Occipital lobe (tissue), 2 donors: ENCODE measurements around the gene TYR. TPM values are rescaled to one million over a fixed set of nuclear protein-coding genes. Genes with fewer than 3 reads are reported as not detected.
"Not testable (repeated sequence)": the region's sequence is repeated elsewhere in the genome, so short reads cannot be mapped to it uniquely, and the experiment has no call there.

ENCODE experiments used
- DNase-seq: peaks from one replicate; lab custom pipeline; 2025; lab: John Stamatoyannopoulos, UW
- total RNA-seq: library from RNA; depleted of rRNA; stranded (reverse); fragments of >200 nt; gene quantifications from one replicate; pipeline ENCODE4 v1.2.3, GENCODE V29; 2014

TYR gene
- total RNA-seq = not detected

DNA sequence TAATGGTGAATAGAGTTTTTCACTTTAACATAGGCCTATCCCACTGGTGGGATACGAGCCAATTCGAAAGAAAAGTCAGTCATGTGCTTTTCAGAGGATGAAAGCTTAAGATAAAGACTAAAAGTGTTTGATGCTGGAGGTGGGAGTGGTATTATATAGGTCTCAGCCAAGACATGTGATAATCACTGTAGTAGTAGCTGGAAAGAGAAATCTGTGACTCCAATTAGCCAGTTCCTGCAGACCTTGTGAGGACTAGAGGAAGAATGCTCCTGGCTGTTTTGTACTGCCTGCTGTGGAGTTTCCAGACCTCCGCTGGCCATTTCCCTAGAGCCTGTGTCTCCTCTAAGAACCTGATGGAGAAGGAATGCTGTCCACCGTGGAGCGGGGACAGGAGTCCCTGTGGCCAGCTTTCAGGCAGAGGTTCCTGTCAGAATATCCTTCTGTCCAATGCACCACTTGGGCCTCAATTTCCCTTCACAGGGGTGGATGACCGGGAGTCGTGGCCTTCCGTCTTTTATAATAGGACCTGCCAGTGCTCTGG is at the start of gene TYR:
Gene TYR (plus strand): TSS at position 185 of the 541 bp plus-strand sequence. CDS start 79 bp downstream, at position 264.
- no peak for DNase-seq

DNA sequence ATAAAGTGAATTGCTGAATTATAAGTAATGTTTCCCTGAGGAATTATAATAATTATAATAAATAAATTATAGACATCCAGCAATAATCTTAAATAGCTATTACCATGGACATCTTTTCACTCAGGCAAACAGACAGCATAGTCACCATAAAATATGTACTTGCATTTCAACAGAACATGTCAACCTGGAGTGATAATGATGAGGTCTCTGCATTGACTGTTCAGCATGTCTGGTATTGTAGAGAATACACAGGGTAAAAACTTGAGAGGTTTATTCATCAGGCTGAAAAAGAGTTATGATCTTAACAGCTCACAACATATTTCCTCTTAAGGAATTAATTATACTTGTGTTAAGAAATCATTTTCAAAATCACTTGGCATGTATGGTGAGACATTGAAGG is 41.1 kb upstream of the TYR start:
- DNase-seq = no peak

DNA sequence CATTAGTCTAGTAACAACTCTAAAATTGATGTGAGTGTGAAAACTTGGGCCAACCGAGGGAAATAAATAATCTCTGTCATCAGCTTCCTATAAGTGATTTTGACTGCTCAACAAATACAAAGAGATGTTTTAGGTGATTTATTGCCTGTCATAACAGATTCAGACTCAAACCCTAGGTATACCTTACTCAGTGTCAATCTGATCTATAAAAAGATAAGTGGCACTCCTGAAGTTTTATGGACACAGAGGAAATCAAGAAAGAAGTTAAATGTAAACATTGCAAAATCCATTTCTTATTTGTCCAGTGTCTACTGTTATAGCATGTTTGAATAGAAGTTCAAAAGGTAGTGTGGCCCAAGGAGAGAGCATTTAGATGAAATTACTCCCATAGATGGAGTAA is 30.4 kb upstream of the TYR start:
- no peak for DNase-seq

DNA sequence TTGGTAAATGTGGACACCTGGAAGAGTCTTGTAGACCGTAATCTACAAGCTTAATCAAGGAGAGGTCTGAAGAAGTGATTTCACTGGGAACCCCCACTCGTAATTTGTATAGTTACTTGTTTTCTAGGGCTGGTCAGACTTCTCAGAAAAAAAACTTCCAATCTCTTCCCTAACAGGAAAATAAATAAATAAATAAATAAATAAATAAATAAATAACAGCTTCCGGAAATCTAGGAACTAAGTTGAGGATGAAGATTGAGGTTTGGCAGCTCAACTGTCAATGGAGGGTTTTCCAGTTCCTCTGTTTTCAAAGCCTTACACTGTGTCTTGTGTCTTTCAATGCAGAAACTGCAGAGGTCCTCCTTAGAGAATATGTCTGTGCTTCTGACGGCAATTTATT is 17.7 kb upstream of the TYR start:
- no peak for DNase-seq

DNA sequence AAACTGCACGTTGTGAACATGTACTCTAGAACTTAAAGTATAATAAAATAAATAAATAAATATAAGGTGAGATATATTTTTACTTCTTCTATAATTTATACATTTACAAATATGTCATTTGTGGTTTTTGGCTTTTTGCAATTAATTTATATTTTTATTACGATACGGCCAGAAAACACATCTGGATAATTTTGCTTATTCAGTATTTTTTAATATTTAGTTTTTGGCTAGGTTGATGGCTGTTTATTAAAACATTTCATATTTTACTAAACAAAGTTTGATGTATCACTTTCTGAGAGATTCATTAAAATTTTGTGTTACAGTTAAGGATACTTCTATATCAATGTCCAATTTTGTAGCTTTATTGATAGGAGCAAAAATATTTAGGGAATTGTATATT is 15.7 kb upstream of the TYR start:
- no peak for DNase-seq

DNA sequence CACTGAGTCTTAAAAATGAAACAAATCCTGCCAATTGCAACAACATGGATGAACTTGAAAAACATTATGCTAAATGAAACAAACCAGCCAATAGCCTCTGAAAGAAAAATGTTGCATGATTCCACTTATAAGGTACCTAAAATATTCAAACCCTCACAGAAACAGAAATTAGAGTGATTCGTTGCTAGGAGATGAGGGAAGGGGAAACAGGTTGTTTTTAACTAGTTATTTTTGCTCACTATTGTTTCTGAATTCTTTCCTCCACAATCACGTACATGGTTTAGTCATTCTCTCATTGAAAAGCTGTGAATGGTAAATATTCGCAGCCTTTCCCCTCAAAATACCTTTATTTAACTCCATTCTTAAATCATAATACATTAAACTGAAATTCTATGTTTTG is 14.0 kb upstream of the TYR start:
- DNase-seq = no peak

DNA sequence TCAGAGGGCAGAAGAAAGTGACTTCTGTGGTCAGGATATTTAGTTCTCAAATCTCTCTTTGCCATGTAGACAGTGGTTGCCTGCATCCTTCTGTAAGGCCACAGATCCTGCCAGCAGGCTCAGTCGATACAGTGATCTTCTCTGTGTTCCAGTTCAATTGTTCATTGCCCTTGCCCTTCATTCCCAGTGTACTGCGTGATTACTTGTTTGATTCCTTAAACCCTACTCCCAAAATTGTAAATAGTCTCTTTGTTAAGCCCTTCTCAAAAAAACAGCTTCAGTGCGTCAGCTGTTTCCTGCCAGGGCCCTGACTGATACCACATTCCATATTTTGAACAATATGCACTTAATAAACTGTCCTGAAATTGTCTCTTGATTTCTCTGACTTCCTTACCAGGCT is 9.3 kb upstream of the TYR start:
- DNase-seq = no peak

DNA sequence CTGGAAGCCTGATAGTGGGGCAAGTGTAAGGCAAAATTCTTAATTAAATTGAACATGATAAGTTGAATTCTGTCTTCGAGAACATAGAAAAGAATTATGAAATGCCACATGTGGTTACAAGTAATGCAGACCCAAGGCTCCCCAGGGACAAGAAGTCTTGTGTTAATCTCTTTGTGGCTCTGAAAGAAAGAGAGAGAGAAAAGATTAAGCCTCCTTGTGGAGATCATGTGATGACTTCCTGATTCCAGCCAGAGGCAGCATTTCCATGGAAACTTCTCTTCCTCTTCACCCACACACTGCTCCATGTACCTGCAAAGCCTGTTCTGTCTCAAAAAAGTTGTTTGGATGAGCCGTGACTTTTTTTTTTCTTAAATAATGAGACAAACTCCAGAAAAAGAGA is 1.9 kb upstream of the TYR start:
- no peak for DNase-seq

DNA sequence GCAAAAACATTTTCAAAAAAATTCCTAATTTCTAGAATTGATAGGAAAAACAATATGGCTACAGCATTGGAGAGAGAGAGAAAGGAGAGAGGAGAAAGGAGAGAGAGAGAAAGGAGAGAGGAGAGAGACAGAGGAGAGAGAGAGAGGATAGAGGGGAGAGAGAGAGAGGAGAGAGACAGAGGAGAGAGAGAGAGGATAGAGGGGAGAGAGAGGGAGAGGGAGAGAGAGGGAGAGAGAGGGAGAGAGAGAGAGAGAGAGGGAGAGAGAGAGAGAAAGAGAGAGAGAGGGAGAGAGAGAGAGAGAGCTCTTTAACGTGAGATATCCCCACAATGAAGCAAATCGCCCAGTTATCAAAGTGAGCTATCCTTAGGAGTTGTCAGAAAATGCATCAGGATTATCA is 737 bp upstream of the TYR start:
- no peak for DNase-seq

DNA sequence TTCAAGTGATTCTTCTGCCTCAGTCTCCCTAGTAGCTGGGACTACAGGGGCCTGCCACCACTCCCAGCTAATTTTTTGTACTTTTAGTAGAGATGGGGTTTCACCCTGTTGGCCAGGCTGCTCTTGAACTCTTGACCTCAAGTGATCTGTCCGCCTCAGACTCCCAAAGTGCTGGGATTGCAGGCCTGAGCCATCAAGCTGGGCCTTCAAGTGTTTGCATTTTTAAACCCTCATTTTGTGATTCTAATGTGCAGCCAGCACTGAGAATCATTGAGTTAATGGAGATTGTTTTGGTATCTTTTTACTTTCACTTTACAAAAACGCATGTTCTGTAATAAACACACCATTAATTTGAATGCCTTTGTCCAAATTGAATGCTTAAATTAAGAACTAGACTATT is 3.4 kb downstream of the TYR start:
- no peak for DNase-seq

DNA sequence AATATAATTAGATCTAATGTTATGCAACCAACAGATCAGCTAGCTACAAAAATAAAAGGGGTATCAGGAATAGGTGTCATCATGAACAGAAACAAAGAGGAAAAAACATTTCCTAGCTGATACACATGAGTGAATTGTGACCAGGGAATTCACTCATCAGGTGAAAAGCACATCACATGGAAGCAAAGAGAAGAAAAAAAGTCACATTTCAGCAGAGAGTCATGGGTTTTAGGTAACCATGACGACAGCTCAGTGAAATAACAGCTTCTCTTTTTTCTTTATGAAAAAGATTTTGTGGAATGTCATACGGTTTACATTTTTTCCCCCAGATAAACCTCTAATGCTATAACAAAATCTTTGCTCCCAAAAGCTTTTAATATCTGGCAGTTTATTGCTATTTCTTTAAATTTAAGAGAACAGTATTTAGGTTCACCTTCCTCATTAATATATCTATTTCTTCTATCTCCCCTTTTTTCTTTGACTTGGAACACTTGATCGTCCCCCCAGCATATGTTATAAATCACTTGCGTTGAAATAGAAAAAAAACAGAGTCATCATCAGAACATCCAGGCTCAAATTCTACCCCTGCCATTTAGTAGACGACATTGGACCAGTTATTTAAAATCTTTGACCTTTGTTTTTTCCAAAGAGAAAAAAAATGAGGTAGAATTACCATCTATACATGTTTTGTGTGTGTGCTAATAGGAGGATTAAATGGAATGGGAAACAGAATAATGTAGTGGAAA is 5.3 kb downstream of the TYR start:
- no peak for DNase-seq

DNA sequence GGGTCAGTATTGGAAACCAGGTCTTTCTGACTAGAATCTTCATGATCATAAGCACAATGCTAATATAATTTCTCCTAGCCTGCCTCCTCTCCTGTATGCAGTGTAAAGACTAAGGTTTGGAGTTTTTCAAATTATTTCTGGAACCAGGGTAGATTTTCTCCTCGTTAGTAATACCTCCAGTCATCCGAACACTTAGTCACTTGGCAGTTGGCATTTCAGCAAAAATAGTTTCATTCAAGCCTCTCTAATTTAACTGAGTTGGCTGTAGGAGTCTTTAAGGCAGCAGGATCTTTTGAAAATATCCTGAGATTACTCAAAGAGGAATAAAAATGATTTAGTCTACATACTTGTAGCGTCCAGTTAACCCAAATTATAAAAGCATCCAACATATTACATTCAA is 6.3 kb downstream of the TYR start:
- DNase-seq = no peak

DNA sequence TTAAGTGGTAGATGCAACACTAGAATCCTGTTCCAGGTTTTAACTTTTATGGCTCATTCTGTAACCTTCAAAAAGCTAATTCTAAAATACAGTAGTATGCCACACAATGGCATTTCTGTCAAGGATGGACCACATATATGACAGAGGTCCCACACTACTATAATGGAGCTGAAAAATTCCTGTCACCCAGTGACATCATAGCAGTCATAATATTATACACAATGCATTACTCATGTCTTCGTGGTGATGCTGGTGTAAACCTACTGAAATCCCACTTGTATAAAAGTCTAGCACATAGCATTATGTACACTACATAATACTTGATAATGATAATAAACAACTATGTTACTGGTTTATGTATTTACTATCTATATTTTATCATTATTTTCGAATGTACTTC is 12.1 kb downstream of the TYR start:
- no peak for DNase-seq

DNA sequence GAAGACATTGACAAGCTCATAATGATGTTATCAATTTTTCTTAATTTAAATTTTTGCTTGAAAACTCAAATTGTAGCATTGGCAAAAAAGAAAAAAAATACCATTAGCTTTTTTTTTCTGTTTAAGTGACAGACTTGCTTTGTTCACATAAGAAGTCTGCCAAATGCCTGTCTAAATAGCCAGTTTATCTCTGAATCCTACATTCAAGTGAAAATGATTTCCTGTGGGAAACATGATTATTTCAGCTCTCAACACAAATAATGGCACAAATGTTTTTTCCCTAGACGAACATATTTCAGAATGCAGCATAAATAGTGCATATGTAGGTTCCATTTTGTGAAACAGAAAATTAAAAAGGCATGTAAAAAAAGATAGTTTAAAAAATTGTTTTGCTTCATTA is 23.5 kb downstream of the TYR start:
- no peak for DNase-seq

DNA sequence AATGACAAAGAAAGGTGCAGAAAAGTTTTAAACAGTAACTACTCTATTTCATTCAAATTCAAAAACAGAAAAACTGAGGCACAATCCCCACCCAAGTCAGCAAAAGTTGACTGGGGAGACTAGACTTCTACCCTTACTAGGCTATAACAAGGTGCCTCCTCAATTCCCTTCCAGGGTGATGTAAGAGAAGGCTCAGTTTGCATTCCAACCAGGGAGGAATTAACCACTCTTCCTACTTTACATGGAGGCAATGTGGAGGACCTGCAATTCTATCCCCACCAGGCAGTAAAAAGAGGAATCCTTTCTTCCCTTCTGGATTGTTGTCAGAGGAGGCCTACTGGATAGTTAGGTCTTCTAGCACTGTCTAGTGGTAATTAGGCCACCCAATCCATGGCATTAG is 26.1 kb downstream of the TYR start:
- no peak for DNase-seq

DNA sequence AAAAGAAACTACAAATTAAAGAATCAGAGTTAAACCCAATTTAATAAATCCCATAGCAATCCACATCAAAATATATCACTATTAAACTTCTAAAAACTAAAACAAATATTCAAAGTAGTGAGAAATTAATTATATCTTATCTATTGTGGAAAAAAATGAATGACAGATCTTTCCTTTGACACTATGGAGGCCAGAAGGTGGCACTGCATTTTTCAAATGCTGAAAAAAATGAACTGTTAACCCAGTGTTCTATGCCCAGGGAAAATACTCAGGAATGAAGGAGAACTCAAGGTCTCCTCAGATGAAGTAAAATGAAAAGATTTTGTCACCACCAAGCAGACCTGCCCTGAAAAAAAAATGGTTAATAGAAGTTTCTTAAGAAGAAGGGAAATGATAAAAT is 27.7 kb downstream of the TYR start:
- no peak for DNase-seq

DNA sequence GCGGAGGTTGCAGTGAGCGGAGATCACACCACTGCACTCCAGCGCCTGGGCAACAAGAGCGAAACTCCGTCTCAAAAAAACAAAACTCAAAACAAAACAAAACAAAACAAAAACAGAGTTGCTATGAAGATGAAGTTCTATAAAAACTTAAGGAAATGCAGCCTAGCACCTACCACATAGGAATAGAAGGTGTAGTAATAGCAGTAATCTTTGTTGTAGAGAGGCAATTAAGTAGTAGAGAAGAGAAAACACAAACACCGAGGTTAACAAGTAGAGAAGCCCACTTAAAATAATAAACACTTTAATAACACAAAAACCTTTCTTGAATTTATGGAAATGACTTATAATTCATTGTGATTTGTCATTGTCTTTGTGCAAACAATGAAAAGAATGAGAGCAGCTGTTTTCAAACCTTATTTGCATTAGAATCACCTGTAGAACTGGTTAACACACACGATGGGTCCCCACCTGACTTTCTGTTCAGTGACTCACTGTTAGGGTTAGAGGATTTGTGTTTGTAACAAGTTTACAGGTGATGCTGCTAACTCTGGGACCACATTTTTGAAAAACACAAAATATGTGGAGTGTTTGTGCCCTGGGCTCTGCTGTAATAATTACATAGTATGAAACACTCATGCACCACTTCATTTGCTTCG is 43.1 kb downstream of the TYR start:
- no peak for DNase-seq

DNA sequence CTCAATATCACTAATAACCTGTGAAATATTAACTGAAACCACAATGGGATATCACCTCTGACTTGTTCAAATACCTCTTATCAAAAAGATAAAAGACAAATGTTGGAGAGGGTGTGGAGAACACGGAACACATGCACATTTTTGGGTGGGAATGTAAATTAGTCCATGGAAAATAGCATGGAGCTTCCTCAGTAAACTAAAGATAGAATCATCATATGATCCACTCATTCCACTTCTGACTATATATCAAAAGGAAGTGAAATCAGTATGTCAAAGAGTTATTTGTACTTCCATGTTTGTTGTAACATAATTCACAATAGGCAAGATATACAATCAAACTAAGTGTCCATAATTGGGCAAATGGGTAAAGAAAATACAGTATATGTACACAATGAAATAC is 57.4 kb downstream of the TYR start:
- DNase-seq = no peak

DNA sequence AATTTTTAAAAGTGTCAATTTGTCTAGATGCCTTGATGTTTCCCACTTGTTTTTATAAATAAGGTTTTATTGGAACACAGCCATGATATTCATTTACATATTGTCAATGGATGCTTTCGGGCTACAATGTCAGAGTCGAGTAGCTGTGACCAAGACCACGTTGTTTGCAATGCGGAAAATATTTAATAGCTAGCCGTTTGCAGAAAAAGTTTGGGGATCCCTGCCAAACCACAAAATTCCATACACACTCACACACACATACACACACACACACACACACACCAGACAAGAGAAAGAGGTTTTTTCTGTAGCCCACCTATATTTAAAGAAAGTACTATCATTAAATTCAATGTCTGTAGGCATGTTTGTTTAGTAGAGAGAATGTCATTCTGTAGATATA is 58.3 kb downstream of the TYR start:
- DNase-seq = no peak

DNA sequence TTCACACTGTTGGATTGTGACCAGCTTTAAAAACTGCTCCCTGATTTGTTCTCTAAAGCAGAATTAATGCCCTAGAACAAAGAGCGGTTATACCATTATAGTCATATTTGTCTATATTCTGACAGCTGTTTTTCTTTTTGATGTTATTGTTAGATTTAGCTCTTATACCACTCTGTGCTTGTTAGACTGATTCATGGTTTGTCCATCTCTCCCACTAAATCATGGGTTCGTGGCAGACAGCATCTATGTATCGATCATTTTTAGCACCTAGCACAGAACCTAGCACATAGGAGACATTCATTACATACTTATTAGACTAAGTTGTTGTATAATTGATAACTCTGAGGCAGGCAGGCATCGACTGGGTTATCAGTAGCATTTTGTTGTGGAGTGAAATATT is 69.3 kb downstream of the TYR start:
- DNase-seq = not testable (repeated sequence)

DNA sequence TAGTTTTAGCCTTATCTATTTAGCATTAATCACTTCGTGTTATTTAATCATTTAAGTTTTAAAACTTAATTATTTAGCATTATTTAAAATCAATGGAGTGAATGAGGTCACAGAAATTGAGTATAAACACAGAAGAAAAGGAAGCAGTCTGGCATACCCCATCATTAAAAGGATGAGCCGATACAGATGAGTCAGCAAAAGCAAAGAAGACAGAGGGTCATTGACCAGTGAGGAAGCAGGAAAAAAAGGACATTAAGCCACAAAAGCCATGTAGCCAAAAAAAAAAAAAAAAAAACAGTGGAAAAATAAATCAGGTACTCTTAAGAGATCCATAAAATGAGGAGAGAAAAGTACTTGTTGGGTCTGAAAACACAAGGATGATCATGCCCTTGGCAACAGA is 71.5 kb downstream of the TYR start:
- DNase-seq = no peak

DNA sequence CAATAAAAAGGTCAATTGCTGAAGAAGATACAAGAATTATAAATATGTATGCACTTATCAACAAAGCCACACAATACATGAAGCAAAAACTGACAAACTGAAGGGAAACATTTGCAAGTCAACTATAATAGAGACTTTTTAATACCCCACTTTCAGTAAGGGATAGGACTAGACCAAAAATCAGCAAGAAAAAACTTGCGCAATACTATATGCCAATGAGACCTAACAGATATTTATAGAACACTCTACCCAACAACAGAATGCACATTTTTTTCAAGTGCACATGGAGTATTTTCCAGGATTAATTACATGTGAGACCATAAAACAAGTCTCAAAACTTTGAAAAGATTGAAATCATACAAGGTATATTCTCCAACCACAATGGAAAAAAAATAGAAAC is 83.8 kb downstream of the TYR start:
- not testable (repeated sequence) for DNase-seq

DNA sequence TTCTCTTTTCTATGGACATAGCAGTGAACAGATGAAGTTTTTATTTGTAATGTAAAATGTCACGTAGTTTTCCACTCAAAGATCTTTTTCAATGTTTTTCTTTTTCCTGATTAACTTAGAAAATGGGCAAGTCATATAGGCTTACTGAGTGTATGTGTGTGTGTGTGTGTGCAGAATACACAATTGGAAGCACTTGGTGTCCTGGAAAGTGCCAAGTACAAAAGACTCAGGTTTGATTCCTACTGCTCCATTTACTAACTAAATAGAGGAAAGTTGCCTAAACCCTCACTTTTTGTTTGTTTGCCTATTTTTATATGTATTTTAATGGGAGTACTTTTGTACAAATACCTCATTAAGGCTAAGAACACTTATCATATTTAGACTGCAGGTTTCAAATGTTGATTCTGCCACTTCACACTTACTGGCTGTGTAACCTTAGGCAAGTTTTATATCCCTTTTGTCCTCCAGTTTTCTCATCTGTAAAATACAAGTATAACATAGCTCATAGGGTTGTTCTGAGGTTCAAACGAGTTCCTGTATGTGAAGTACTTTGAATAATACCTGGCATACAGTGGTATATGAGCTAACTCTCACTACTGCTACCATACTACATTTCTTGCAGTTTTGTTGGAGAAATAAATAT is 90.1 kb downstream of the TYR start:
- no peak for DNase-seq
